ENCODE results near the gene C1RL.
"Not testable (repeated sequence)": the region's sequence is repeated elsewhere in the genome, so short reads cannot be mapped to it uniquely, and the experiment has no call there.

The C1RL gene

GRCh38 chr12:7112041-7112440 lies 3.0 kb upstream of the C1RL start:
- H3K36me3 ChIP-seq = no peaks in the 10 kb centered on the region
- H3K9me3 ChIP-seq (ENCODE audit: severe bottlenecking) = no peaks in the 10 kb centered on the region
- H3K27me3 ChIP-seq (ENCODE audit: insufficient read depth, low read depth, severe bottlenecking) = no peaks in the 10 kb centered on the region
- no peak for DNase-seq
- peak overlapping the region; percentile 82; the same call in 1 of the 2 replicates for H3K27ac ChIP-seq
- H3K4me3 ChIP-seq (ENCODE audit: low read depth, low read length) = no peak overlapping the region
- no peak for TF ChIP-seq CTCF (IDR thresholded peaks at IDR 0.05; ENCODE audit: low read depth, low read length)

- no peak for TF ChIP-seq CTCF (IDR thresholded peaks at IDR 0.05; ENCODE audit: low read depth, low read length)
- Histone ChIP-seq H3K27me3 (ENCODE audit: insufficient read depth, low read depth, severe bottlenecking) (no peaks in the 10 kb centered on the region), H3K27ac (no peak overlapping the region), H3K36me3 (0 out of 2 replicates have a peak, but pooled peaks cover 6% of the 10 kb centered on the region), H3K4me3 (ENCODE audit: low read depth, low read length) (no peak overlapping the region), H3K9me3 (ENCODE audit: severe bottlenecking) (peaks cover 6% of the 10 kb centered on the region)
- no peak for DNase-seq
Observed at GRCh38 chr12:7110661-7111060, 1.6 kb upstream of the C1RL start.

- no peak overlapping the region for H3K4me3 ChIP-seq (ENCODE audit: low read depth, low read length)
- 0 out of 2 replicates have a peak, but pooled peaks cover 6% of the 10 kb centered on the region for H3K36me3 ChIP-seq
- peaks cover 6% of the 10 kb centered on the region for H3K9me3 ChIP-seq (ENCODE audit: severe bottlenecking)
- H3K27me3 ChIP-seq (ENCODE audit: insufficient read depth, low read depth, severe bottlenecking) = no peaks in the 10 kb centered on the region
- no peak for DNase-seq
- H3K27ac ChIP-seq = no peak overlapping the region
- TF ChIP-seq CTCF (IDR thresholded peaks at IDR 0.05; ENCODE audit: low read depth, low read length) = no peak
Observed at GRCh38 chr12:7109572-7109920, 532 bp upstream of the C1RL start.

- no peaks in the 10 kb centered on the region for H3K27me3 ChIP-seq (ENCODE audit: insufficient read depth, low read depth, severe bottlenecking)
- 0 out of 2 replicates have a peak, but pooled peaks cover 6% of the 10 kb centered on the region for H3K36me3 ChIP-seq
- H3K27ac ChIP-seq = peak overlapping the region; percentile 82
- peak overlapping the region; percentile 45 for H3K4me3 ChIP-seq (ENCODE audit: low read depth, low read length)
- peaks cover 6% of the 10 kb centered on the region for H3K9me3 ChIP-seq (ENCODE audit: severe bottlenecking)
- TF ChIP-seq CTCF (IDR thresholded peaks at IDR 0.05; ENCODE audit: low read depth, low read length) = no peak
- peak; percentile 71 for DNase-seq
Observed at GRCh38 chr12:7108003-7108795, 815 bp downstream of the C1RL start.

GRCh38 chr12:7107636-7108002 lies 1.4 kb downstream of the C1RL start:
- Histone ChIP-seq H3K27me3 (ENCODE audit: insufficient read depth, low read depth, severe bottlenecking) (no peaks in the 10 kb centered on the region), H3K4me3 (ENCODE audit: low read depth, low read length) (peak overlapping the region; percentile 45), H3K9me3 (ENCODE audit: severe bottlenecking) (peaks cover 6% of the 10 kb centered on the region), H3K36me3 (0 out of 2 replicates have a peak, but pooled peaks cover 6% of the 10 kb centered on the region), H3K27ac (peak overlapping the region; percentile 82)
- DNase-seq = no peak
- no peak for TF ChIP-seq CTCF (IDR thresholded peaks at IDR 0.05; ENCODE audit: low read depth, low read length)

- not testable (repeated sequence) for H3K4me3 ChIP-seq (ENCODE audit: low read depth, low read length); H3K9me3 ChIP-seq (ENCODE audit: severe bottlenecking); H3K36me3 ChIP-seq; DNase-seq; H3K27ac ChIP-seq; H3K27me3 ChIP-seq (ENCODE audit: insufficient read depth, low read depth, severe bottlenecking)
Observed at GRCh38 chr12:7107181-7107580, 1.8 kb downstream of the C1RL start.
